ENCODE results near the gene UBTD2. TPM values are rescaled to one million over a fixed set of nuclear protein-coding genes. Genes with fewer than 3 reads are reported as not detected.

UBTD2 gene
- total RNA-seq, 5 donors from 2014 or later (not counting 1 experiment from before 2014, with no cell fraction given), result 3.2 to 7.7 (median 5.4) TPM

GRCh38 chr5:172305380-172305779 is 21.8 kb upstream of the UBTD2 start:
- no peak for DNase-seq
- CTCF ChIA-PET, result interaction anchor here in 1 of 2 donors (0.6 kb wide), 1 partner anchor 20 kb away, joined by 3 read pairs; no protein-coding TSS in a partner anchor
- no CpG with 5 or more reads among the region's 2 CpGs for WGBS (ENCODE audit: insufficient coverage)

GRCh38 chr5:172303572-172304335 is 20.2 kb upstream of the UBTD2 start:
- ChIA-PET POLR2A (interaction anchor here in 1 of 2 donors (0.7 kb wide), 1 partner anchor 908 kb away, joined by 9 read pairs; no protein-coding TSS in a partner anchor), CTCF (interaction anchor here in 1 of 2 donors (0.7 kb wide), 1 partner anchor 268 kb away, joined by 3 read pairs; no protein-coding TSS in a partner anchor)
- H3K27me3 Mint-ChIP-seq, result peaks cover 0 to 9% of the 10 kb centered on the region in 2 donors
- peaks cover 0 to 8% (median 2%) of the 10 kb centered on the region in 3 donors for H3K9me3 Mint-ChIP-seq
- Histone ChIP-seq H3K9me3 (no peaks in the 10 kb centered on the region), H3K36me3 (ENCODE audit: control insufficient read depth in 2 of 2, extremely low read depth in 1 of 2, insufficient read depth in 1 of 2, low read length in 1 of 2) (no peaks in the 10 kb centered on the region), H3K4me3 (ENCODE audit: control insufficient read depth in 1 of 2, extremely low read depth in 1 of 2, low read length in 1 of 2) (no peak overlapping the region), H3K27ac (ENCODE audit: low read length) (no peak overlapping the region), H3K27me3 (replicated peaks in 1 of 2; ENCODE audit: control insufficient read depth in 2 of 2, extremely low read depth in 1 of 2, insufficient read depth in 2 of 2, low read length in 1 of 2) (peaks cover 0 to 15% of the 10 kb centered on the region in 2 experiments), H3K4me1 (ENCODE audit: control insufficient read depth in 1 of 2, extremely low read depth in 1 of 2, insufficient read depth in 2 of 2, low read length in 2 of 2) (no peaks in the 10 kb centered on the region)
- ATAC-seq (replicated peaks in 1 of 4) (no peak), DNase-seq (no peak)
- no peaks in the 10 kb centered on the region for H3K4me1 Mint-ChIP-seq
- H3K27ac Mint-ChIP-seq, result no peak overlapping the region
- no peaks in the 10 kb centered on the region for H3K36me3 Mint-ChIP-seq
- H3K4me3 Mint-ChIP-seq, result no peak overlapping the region
- no CpG with 5 or more reads among the region's 3 CpGs for WGBS (ENCODE audit: insufficient coverage)

More at GRCh38 chr5:172305380-172305779, 21.8 kb upstream of the UBTD2 start:
- Mint-ChIP-seq H3K27me3 (peaks cover 0 to 9% of the 10 kb centered on the region in 2 donors), H3K4me1 (no peaks in the 10 kb centered on the region), H3K36me3 (no peaks in the 10 kb centered on the region), H3K9me3 (peaks cover 0 to 8% (median 2%) of the 10 kb centered on the region in 3 donors), H3K4me3 (no peak overlapping the region), H3K27ac (no peak overlapping the region)
- Histone ChIP-seq H3K4me3 (ENCODE audit: control insufficient read depth in 1 of 2, extremely low read depth in 1 of 2, low read length in 1 of 2) (no peak overlapping the region), H3K27ac (ENCODE audit: low read length) (no peak overlapping the region), H3K27me3 (replicated peaks in 1 of 2; ENCODE audit: control insufficient read depth in 2 of 2, extremely low read depth in 1 of 2, insufficient read depth in 2 of 2, low read length in 1 of 2) (peaks cover 0 to 13% of the 10 kb centered on the region in 2 experiments), H3K9me3 (no peaks in the 10 kb centered on the region), H3K36me3 (ENCODE audit: control insufficient read depth in 2 of 2, extremely low read depth in 1 of 2, insufficient read depth in 1 of 2, low read length in 1 of 2) (no peaks in the 10 kb centered on the region), H3K4me1 (ENCODE audit: control insufficient read depth in 1 of 2, extremely low read depth in 1 of 2, insufficient read depth in 2 of 2, low read length in 2 of 2) (no peaks in the 10 kb centered on the region)
- POLR2A ChIA-PET, result interaction anchor here (0.5 to 0.7 kb wide), 3 partner anchors 21 to 1146 kb away, joined by 3 to 10 read pairs (median 3); no protein-coding TSS in a partner anchor
- ATAC-seq (replicated peaks in 1 of 4), result no peak

- CTCF ChIA-PET, result interaction anchor here in 1 of 2 donors (0.7 kb wide), 1 partner anchor 267 kb away, joined by 3 read pairs; no protein-coding TSS in a partner anchor
Measured at GRCh38 chr5:172303162-172303561, 19.6 kb upstream of the UBTD2 start.

GRCh38 chr5:172302047-172302710 is 18.6 kb upstream of the UBTD2 start:
- Histone ChIP-seq H3K36me3 (ENCODE audit: control insufficient read depth in 2 of 2, extremely low read depth in 1 of 2, insufficient read depth in 1 of 2, low read length in 1 of 2) (no peaks in the 10 kb centered on the region), H3K4me1 (ENCODE audit: control insufficient read depth in 1 of 2, extremely low read depth in 1 of 2, insufficient read depth in 2 of 2, low read length in 2 of 2) (no peaks in the 10 kb centered on the region), H3K9me3 (no peaks in the 10 kb centered on the region), H3K27me3 (replicated peaks in 1 of 2; ENCODE audit: control insufficient read depth in 2 of 2, extremely low read depth in 1 of 2, insufficient read depth in 2 of 2, low read length in 1 of 2) (peaks cover 0 to 12% of the 10 kb centered on the region in 2 experiments), H3K27ac (ENCODE audit: low read length) (no peak overlapping the region), H3K4me3 (ENCODE audit: control insufficient read depth in 1 of 2, extremely low read depth in 1 of 2, low read length in 1 of 2) (no peak overlapping the region)
- H3K4me3 Mint-ChIP-seq, result no peak overlapping the region
- ChIA-PET POLR2A (no interaction called here), CTCF (no interaction called here)
- WGBS (ENCODE audit: insufficient coverage), result 74% methylated on average over 8 of the region's 9 CpGs
- H3K27me3 Mint-ChIP-seq, result peaks cover 0 to 6% of the 10 kb centered on the region in 2 donors
- DNase-seq, result no peak
- no peak for ATAC-seq (replicated peaks in 1 of 4)
- no peak overlapping the region for H3K27ac Mint-ChIP-seq
- no peaks in the 10 kb centered on the region for H3K36me3 Mint-ChIP-seq
- H3K4me1 Mint-ChIP-seq, result no peaks in the 10 kb centered on the region
- H3K9me3 Mint-ChIP-seq, result peaks cover 0 to 8% (median 2%) of the 10 kb centered on the region in 3 donors

More at GRCh38 chr5:172303162-172303561, 19.6 kb upstream of the UBTD2 start:
- Mint-ChIP-seq H3K9me3 (peaks cover 0 to 8% (median 2%) of the 10 kb centered on the region in 3 donors), H3K27ac (no peak overlapping the region), H3K27me3 (peaks cover 0 to 9% of the 10 kb centered on the region in 2 donors), H3K4me1 (no peaks in the 10 kb centered on the region), H3K4me3 (no peak overlapping the region), H3K36me3 (no peaks in the 10 kb centered on the region)
- Histone ChIP-seq H3K36me3 (ENCODE audit: control insufficient read depth in 2 of 2, extremely low read depth in 1 of 2, insufficient read depth in 1 of 2, low read length in 1 of 2) (no peaks in the 10 kb centered on the region), H3K4me3 (ENCODE audit: control insufficient read depth in 1 of 2, extremely low read depth in 1 of 2, low read length in 1 of 2) (no peak overlapping the region), H3K4me1 (ENCODE audit: control insufficient read depth in 1 of 2, extremely low read depth in 1 of 2, insufficient read depth in 2 of 2, low read length in 2 of 2) (no peaks in the 10 kb centered on the region), H3K27me3 (replicated peaks in 1 of 2; ENCODE audit: control insufficient read depth in 2 of 2, extremely low read depth in 1 of 2, insufficient read depth in 2 of 2, low read length in 1 of 2) (peaks cover 0 to 12% of the 10 kb centered on the region in 2 experiments), H3K9me3 (no peaks in the 10 kb centered on the region), H3K27ac (ENCODE audit: low read length) (no peak overlapping the region)
- ATAC-seq (replicated peaks in 1 of 4) (no peak), DNase-seq (no peak)
- WGBS (ENCODE audit: insufficient coverage), result 100% methylated on average over 1 of the region's 5 CpGs
- POLR2A ChIA-PET, result no interaction called here

GRCh38 chr5:172299916-172300439 is 16.4 kb upstream of the UBTD2 start:
- Histone ChIP-seq H3K36me3 (ENCODE audit: control insufficient read depth in 2 of 2, extremely low read depth in 1 of 2, insufficient read depth in 1 of 2, low read length in 1 of 2) (no peaks in the 10 kb centered on the region), H3K27me3 (replicated peaks in 1 of 2; ENCODE audit: control insufficient read depth in 2 of 2, extremely low read depth in 1 of 2, insufficient read depth in 2 of 2, low read length in 1 of 2) (peaks cover 0 to 10% of the 10 kb centered on the region in 2 experiments), H3K27ac (ENCODE audit: low read length) (no peak overlapping the region), H3K4me1 (ENCODE audit: control insufficient read depth in 1 of 2, extremely low read depth in 1 of 2, insufficient read depth in 2 of 2, low read length in 2 of 2) (no peaks in the 10 kb centered on the region), H3K4me3 (ENCODE audit: control insufficient read depth in 1 of 2, extremely low read depth in 1 of 2, low read length in 1 of 2) (no peak overlapping the region), H3K9me3 (no peaks in the 10 kb centered on the region)
- H3K36me3 Mint-ChIP-seq, result no peaks in the 10 kb centered on the region
- H3K27ac Mint-ChIP-seq, result no peak overlapping the region
- H3K4me3 Mint-ChIP-seq, result no peak overlapping the region
- peaks cover 0 to 5% of the 10 kb centered on the region in 2 donors for H3K27me3 Mint-ChIP-seq
- ChIA-PET CTCF (interaction anchor here in 1 of 2 donors (0.8 kb wide), 1 partner anchor 15 kb away, joined by 4 read pairs; no protein-coding TSS in a partner anchor), POLR2A (no interaction called here)
- ATAC-seq (replicated peaks in 1 of 4) (no peak), DNase-seq (no peak)
- H3K9me3 Mint-ChIP-seq, result no peaks in the 10 kb centered on the region
- no peaks in the 10 kb centered on the region for H3K4me1 Mint-ChIP-seq
- WGBS (ENCODE audit: insufficient coverage), result no CpG with 5 or more reads among the region's 2 CpGs

- Histone ChIP-seq H3K4me3 (ENCODE audit: control insufficient read depth in 1 of 2, extremely low read depth in 1 of 2, low read length in 1 of 2) (no peak overlapping the region), H3K4me1 (ENCODE audit: control insufficient read depth in 1 of 2, extremely low read depth in 1 of 2, insufficient read depth in 2 of 2, low read length in 2 of 2) (peaks cover 0 to 2% of the 10 kb centered on the region in 2 experiments), H3K9me3 (no peaks in the 10 kb centered on the region), H3K27me3 (replicated peaks in 1 of 2; ENCODE audit: control insufficient read depth in 2 of 2, extremely low read depth in 1 of 2, insufficient read depth in 2 of 2, low read length in 1 of 2) (no peaks in the 10 kb centered on the region), H3K27ac (ENCODE audit: low read length) (no peak overlapping the region), H3K36me3 (ENCODE audit: control insufficient read depth in 2 of 2, extremely low read depth in 1 of 2, insufficient read depth in 1 of 2, low read length in 1 of 2) (no peaks in the 10 kb centered on the region)
- POLR2A ChIA-PET, result no interaction called here
- CTCF ChIA-PET, result interaction anchor here in 1 of 2 donors (1.1 kb wide), 1 partner anchor 28 kb away, joined by 3 read pairs; no protein-coding TSS in a partner anchor
- Mint-ChIP-seq H3K9me3 (no peaks in the 10 kb centered on the region), H3K27me3 (no peaks in the 10 kb centered on the region), H3K4me1 (peaks cover 3 to 6% (median 3%) of the 10 kb centered on the region in 3 donors), H3K36me3 (no peaks in the 10 kb centered on the region), H3K27ac (no peak overlapping the region), H3K4me3 (no peak overlapping the region)
- ATAC-seq (replicated peaks in 1 of 4) (no peak), DNase-seq (no peak)
Measured at GRCh38 chr5:172294831-172295230, 11.3 kb upstream of the UBTD2 start.

All from T-cell (primary cell).